Activated CD8-positive, alpha-beta memory T cell treated with anti-CD3 and anti-CD28 coated beads, Interleukin-2, amount 50 U/mL, for 48 hours (primary cell): ENCODE data around the gene ACHE.

ENCODE experiments used
- DNase-seq: peaks from one replicate; pipeline ENCODE4 v3.0.0-alpha.2; 2020

The ACHE gene

DNA sequence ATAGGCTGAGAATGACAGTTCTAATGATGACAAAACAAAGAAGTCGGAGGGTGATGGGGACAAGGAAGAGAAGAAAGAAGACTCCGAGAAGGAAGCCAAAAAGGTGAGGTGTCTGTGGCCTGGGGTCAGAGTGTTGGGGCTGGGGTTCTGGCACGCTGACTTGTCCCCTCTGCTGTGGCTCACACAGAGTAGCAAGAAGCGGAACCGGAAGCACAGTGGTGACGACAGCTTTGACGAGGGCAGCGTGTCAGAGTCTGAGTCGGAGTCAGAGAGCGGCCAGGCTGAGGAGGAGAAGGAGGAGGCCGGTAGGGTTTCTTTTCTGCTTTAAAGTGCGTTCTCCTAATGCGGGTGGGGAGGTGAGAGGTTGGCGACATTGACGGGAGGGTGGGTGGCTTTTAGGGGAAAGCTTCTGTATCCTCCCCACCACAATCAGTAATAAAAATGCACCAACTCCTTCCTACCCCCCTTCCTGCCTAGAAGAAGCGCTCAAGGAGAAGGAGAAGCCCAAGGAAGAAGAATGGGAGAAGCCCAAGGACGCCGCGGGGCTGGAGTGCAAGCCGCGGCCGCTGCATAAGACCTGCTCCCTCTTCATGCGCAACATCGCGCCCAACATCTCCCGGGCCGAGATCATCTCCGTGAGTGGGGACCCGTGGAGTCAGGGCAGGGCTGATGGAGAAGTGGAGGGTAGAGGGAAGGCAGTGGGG, 10.8 kb downstream of the ACHE start:
- no peak for DNase-seq

DNA sequence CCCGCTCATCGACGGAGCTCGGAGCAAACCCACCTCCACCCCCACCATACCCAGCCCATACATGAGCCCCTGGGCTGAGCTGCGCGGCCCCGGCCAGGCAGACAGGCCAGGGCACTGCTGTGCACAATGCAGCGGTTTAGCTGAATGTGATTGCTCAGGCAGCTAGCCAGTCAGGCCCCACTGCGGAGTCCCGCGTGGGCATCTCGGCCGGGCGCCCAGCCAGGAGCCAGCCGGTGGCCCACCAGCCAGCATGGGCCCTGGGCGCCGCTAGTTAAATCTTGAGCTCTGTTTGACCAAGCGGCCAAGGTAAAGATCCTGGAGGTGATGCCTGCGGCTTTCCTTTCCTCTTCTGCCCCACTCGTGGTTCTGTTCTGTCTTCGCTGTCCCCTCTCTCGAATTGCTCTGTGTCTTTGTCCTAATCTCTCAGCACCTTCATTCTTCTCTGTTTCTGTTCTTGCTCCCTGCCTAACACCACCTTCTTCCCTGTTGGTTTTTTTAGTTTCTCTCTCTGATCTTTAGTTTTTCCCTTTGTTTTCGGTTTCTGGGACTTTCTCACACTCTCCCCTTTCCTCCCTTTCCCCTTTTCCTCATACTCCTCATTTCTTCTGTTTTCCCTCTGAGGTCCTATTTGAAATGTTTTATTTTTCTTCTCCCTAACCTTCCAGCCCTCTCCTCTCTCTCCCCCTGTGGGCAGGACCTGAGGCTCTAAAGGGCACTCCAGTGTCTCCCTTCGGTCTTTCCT, 12.7 kb downstream of the ACHE start:
- DNase-seq: no peak

DNA sequence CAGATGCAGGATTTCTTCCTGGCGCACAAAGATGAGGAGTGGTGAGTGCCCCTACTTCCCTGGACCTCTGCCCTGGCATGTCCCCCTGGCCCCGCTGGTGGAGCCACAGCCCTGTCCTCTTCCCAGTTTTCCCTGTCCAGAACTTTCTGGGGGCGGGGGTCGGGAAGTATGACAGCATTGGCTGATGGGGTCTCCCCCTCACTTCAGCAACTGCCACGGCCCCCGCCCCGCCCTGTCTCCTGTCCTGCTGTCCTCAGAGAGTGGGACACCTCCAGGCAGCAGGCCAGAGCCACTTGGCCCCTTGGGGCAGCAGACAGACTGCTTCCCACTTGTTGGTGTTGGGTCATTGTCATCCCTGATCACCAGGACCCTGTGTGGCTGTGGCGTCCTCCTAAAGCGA, 13.5 kb downstream of the ACHE start:
- DNase-seq: no peak

DNA sequence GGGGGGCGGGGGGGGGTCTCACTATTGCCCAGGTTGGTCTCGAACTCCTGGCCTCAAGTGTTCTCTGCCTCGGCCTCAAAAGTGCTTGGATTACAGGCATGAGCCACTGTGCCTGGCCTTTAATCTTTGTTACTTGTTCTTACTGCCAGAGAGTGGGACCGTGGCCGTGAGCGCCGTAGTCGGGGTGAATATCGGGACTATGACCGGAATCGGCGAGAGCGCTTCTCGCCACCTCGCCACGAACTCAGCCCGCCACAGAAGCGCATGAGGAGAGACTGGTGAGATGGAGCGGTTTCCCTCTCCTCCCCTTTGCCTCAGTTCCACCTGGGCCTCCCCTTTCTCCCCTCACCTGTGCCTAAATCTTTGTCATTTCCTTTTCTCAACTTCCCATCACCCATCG, 14.6 kb downstream of the ACHE start:
- DNase-seq: no peak

DNA sequence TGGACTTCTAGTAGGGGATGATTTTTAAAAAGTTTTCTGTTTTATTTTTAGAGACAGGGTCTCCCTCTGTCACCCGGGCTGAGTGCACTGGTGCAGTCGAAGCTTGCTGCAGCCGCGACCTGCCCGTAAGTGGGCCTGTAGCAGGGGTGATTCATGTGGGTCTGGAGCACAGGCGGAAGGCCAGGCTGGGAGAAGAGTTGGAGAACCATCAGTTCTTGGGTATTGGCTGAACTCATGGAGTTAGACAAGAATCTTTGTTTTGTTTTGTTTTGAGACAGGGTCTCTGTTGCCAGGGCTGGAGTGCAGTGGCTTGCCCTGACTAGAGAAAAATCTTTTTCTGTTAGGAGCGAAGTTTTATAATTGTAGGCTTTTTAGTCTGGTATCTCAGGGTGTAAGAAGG, 15.0 kb downstream of the ACHE start:
- DNase-seq: no peak

DNA sequence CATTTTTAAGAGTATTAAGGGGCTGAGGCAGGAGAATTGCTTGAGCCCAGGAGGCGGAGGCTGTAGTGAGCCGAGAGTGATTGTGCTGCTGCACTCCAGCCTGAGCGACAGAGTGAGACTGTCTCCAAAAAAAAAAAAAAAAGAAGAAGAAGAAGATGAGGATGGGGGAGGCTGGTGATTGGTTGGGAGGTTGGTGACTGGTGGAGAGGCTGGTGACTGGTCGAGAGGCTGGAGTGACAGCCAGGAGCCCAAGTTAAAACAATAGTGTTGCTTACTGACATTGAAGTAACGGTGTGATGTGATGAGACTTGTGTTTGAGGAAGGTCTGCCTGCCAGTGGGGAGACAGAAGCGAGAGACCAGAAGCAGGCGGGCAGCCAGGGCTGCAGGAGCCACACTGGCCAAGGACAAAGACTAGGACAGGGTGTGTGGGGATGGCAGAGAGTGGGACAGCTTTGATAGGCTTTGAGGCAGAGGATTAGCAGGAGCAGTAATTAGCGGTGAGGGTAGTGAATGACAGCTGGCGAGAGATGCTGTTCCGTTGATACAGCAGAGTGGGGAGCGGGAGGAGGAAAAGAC, 15.9 kb downstream of the ACHE start:
- no peak for DNase-seq

DNA sequence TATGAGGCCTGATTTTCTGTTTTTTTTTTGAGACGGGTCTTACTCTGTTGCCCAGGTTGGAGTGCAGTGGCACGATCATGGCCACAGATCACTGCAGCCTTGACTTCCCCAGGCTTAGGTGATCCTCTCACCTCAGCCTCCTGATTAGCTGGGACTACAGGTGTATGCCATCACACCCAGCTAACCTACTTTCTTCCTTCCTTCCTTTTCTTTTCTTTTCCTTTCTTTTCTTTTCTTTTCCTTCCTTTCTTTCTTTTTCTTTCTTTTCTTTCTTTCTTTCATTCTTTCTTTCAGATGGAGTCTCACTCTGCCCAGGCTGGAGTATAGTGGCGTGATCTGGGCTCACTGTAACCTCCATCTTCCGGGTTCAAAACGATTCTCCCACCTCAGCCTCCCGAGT, 17.0 kb downstream of the ACHE start:
- DNase-seq: no peak

DNA sequence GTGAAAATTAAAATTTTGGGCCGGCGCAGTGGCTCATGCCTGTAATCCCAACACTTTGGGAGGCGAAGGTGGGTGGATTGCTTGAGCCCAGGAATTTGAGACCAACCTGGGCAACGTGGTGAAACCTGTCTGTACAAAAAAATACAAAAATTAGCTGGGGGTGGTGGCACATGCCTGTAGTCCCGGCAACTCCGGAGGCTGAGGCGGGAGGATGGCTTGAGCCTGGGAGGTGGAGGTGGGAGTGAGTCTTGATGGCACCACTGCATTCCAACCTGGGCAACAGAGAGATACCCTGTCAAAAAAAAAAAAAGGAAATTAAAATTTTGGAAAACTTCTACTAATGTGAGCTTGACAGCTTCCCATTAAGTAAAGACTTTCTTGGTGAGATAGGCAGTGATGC, 17.7 kb downstream of the ACHE start:
- no peak for DNase-seq

DNA sequence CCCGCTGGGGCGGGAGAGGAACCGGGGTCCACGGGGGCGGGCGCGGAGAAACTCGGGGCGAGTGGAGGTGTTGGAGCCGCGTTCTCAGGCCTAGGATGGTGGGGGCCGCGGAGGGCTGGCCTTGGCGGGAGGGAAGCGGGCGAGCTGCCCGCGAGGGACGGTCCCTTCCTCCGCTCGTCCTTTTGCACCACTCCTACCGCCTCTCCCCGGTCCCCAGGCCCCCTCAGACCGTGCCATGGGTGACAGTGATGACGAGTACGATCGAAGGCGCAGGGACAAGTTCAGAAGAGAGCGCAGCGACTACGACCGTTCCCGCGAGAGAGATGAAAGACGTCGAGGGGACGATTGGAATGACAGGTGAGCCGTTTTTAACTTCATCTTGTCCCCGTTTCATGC, 20.3 kb downstream of the ACHE start:
- no peak for DNase-seq

DNA sequence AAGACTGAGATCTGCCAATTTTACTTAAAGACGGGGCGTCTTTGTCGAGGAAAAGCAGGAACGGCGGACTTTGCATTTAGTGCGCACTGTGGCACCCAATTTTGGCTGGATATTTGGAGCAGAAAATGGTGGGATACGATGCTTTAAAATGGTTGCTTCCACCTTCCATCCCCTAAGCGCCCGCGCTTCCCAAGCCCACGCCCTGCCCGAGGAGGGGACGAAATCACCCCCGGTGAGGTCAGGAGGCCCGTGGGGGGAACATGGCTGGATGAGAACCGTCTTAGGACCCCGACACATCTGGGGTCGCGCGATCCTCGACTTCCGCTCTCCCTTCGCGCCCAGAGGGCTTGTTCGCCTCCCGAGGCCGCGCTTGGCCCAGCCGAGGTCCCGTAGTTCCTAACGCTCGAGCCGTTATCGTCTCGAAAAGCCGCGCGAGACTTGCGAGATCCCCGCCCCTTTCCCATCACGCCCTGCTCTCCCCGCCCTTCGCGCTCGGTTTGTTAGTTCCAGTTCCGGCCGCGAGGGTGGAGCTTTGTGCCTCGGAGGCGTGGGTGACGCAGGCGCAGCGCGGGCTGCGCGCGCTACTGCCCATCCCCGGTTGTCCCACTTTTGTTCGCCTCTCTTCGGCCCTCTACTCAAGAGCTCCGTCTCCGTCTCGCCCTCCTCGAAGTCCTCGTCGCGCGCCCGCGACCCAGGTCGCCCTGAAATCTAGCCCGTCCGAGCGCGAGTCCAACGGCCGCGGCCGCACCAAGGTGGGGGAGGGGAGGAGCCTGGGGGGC, 20.9 kb downstream of the ACHE start, which contains the start of gene SRRT:
SRRT (plus strand) TSS at position 527 of the 779 bp plus-strand sequence. CDS start 488 bp downstream, outside the sequence.
- peak; percentile 97 for DNase-seq

DNA sequence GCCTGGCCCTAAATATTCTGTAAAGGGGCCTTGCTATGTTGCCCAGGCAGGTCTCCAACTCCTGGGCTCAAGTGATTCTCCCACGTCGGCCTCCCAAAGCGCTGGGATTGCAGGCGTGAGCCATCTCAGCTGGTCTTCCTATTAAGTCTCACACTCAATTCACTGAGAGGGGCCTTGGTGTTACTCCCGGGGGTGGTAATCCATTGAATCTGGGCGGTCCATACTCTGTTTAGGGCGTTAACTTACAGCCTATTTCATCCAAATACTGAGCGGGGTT, 21.4 kb downstream of the ACHE start:
- peak; percentile 62 for DNase-seq

DNA sequence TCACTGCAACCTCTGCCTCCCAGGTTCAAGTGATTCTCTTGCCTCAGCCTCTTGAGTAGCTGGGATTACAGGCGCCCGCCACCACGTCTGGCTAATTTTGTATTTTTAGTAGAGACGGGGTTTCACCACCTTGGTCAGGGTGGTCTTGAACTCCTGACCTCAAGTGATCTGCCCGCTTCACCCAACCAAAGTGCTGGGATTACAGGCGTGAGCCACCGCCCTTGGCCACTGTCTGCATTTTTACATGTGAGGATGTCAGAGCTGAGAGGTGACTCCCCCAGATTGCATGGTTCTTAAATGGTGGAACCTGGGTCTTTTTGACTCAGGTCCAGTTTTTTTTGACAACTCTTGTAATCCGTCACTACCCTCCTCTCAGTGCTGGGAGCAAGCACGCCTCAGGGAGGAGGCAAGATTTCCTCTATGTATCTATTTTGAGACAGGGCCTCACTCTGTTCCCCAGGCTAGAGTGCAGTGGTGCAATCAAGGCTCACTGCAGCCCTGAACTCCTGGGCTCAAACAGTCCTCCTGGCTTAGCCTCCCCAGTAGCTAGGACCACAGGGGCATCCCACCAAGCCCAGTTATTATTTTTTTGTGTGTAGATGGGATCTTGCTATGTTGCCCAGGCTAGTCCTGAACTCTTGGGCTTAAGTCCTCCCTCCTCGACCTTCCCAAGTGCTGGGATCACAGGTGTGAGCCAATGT, 21.9 kb downstream of the ACHE start:
- DNase-seq: no peak

DNA sequence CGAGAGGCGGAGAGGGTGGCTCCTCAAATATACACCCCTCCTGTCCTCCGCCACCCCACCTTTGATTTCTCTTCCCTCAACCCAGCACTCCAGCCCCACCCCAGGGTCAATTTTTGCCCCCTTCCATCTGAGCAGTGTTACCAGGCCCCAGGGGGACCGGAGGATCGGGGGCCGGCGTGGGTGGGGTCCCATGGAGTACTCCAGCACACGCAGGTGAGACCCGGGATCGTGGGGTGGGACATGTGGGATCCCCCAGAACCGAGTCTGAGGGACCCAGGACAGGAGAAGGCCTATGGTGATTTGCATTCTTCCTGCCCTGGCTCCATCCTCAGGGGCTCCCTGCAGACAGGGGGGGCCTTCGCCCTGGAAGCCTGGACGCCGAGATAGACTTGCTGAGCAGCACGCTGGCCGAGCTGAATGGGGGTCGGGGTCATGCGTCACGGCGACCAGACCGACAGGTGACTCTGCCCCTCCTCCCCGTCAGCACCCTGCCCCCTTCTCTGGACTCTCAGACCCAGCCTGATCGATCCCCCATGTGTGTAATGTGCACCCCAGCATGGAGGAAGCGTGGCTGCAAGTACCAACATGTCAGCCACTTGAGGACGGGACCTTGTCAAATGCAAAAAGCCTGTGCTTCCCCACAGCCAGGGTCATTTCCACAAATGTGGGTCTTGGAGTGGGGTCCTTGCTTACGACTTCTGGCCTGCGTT, 27.8 kb downstream of the ACHE start:
- DNase-seq: no peak

DNA sequence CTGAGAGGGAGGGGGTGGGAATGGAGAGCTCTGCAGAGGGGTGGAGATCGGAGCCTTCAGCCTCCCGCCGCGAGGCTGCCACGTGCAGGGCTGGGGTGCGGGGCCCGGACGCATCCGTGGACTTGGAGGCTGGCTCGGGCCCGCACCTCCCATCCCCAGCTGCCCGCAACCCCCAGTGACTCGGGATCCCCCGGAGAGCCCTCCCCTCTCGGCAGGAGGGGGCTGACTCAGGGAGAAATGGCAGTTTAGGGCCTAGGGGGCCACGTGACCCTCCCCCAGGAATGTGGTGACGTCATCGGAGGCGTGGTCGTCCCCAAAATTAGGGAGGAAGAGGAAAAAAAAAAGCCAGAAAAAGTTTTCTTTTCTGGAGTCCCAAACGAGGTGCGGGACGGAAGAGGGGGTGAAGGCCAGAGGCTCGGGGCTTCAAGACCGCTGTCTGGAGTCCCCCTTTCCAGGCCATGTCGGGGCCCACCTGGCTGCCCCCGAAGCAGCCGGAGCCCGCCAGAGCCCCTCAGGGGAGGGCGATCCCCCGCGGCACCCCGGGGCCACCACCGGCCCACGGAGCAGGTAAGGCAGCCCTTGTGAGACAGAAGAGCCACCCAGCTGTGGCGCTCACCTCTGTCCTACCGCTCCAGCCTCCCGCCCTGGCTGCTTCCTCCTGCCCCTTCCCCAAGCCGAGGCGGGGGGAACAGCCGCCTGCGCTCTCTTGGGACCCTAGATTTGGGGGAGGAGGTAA, 28.5 kb downstream of the ACHE start, which contains the start of gene TRIP6:
TRIP6 (plus strand) TSS at position 348 of the 736 bp plus-strand sequence; CDS start at position 459, 111 bp downstream.
- DNase-seq: peak; percentile 85

DNA sequence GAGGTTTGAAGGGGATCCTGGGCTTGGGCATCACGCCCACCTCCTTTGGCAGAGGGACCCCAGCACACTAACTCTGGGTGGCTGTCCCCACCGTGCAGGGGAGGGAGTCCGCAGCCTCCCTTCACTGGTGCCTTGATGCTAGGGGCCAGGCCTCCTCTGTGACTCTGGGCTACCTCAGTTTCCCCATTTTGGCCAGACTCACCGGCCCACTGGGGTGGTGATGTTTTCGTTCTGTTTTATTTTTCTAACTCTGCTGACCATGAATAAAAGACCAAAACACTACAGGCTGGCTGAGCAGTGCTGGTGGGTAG, 29.0 kb downstream of the ACHE start:
- DNase-seq: no peak

DNA sequence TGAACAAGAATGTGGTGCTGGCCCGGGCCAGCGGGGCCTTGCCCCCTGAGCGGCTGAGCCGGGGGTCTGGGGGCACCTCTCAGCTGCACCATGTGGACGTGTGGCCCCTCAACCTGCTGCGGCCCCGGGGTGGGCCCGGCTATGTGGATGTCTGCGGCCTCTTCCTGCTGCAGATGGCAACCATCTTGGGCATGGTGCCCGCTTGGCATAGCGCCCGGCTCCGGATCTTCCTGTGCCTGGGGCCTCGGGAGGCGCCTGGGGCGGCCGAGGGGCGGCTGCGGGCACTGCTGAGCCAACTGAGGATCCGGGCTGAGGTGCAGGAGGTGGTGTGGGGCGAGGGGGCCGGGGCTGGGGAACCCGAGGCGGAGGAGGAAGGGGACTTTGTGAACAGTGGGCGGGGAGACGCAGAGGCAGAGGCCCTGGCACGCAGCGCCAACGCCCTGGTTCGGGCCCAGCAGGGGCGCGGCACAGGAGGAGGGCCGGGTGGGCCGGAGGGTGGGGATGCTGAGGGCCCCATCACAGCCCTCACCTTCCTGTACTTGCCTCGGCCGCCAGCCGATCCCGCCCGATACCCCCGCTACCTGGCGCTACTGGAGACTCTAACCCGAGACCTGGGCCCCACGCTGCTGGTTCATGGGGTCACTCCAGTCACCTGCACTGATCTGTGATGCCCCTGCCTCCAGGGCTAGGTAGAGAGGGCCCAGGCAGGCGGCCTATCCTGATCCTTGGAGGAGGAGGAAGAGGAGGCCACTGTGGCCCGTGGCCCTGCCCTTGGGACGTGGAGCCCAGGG, 29.6 kb downstream of the ACHE start:
- DNase-seq: peak; percentile 72

DNA sequence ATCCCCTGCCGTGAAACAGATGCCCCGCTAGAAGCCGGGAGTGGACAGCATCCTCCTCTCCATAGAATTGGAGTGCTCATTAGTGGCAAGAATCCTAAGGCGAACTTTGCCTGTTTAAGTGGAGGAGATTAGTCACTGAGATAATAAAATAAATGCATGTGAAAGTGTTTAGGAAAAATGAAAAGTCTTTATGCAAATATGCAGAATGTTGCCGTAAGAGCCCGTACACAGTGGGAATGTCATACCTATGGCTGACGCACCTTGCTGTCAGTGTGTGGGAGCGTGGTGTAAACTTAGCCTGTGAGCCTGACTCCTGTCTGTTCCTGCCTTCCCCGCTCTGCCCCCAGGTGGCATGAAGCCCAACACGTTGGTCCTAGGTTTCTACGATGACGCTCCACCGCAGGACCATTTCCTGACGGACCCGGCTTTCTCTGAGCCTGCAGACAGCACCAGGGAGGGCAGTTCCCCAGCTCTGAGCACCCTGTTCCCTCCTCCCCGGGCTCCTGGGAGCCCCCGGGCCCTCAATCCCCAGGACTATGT, 30.2 kb downstream of the ACHE start:
- DNase-seq: no peak

DNA sequence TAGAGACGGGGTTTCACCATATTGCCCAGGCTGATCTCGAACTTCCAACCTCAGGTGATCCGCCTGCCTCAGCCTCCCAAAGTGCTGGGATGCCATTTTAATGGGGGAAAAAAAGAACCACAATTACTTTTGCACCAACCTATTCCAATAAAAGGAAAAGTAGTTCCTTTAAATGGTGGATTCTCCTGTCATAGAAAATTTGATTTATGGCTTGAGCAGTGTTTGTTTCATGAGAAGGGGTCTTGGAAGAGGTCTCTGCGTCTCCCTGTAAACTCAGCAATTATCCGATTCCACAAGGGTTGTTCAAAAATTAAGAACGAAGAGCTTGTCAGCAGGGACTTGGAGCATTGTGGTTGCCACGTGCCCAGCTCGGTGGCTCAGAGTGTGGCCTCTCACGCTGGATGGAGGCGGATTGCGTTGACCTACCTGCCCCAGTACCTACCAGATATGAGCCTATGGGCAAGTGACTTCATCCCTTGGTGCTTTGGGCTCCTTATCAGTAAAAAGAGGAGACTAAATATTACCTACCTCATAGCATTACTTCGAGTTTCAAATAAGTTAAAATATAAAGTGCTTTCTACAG, 31.3 kb downstream of the ACHE start:
- DNase-seq: no peak

DNA sequence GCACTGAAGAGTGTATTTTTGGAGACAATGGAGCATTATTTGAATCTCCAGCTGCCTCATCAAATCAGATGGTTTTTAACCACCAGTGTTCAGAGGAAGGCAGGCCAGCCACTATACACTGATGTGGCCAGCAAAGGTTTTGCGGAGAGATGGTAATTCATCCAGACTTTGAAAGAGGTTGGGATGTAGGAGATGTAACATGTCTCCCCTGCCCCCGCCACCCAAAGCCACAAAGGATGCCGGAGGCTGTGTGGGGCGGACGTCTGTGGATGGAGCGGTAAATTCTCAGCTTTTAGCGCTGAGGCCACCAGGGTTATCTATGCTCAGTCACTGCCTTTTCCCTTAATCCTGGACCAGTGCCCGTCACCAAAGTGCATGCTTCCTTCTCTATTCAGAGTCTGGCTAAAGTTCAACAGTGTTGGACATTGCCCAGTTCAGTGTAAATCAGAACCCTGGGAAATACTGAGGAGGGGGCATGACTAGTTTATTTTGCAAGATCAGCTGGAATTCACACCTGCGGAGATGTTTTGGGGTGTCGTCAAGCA, 32.2 kb downstream of the ACHE start:
- DNase-seq: no peak

DNA sequence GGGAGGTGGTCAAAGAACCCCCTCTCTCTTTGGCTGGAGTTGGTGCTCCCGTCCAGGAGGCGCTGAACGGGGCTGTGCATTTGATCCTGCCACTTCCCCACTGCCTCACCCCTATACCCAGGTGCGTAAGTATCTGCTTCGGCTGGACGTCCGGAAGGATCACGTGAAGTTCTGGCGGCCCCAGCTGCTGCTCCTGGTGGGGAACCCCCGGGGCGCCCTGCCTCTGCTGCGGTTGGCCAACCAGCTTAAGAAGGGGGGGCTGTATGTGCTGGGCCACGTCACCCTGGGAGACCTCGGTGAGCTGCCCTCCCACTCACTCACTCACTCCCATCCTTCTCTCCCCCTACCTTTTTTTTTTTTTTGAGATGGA, 34.1 kb downstream of the ACHE start:
- no peak for DNase-seq
